Naive B cell (primary cell): Measurements from ENCODE around the gene SCN4A. TPM values are rescaled to one million over a fixed set of nuclear protein-coding genes. Genes with fewer than 3 reads are reported as not detected.

Source experiments
- ATAC-seq, 2 donors: fragments of 150-1000 bp; cut with Tn5 transposase; 2 replicates each; pipeline ENCODE4 v1.10.0; 2021; ENCODE audit warnings: low read depth in 2 of 2, mild to moderate bottlenecking in 2 of 2, moderate library complexity in 2 of 2
- DNase-seq: peaks from one replicate; pipeline ENCODE4 v3.0.0; 2022
- H3K27ac Mint-ChIP-seq, 6 donors: one replicate each; pipeline ENCODE4 v1.8.0; 2020 to 2022; ENCODE audit warnings: mild to moderate bottlenecking in 6 of 6, mixed read lengths in 6 of 6, moderate library complexity in 5 of 6, inconsistent platforms in 2 of 6
- H3K27me3 Mint-ChIP-seq, 3 donors: one replicate each; pipeline ENCODE4 v1.8.0; 2021 to 2022; ENCODE audit warnings: mixed read lengths in 3 of 3, mild to moderate bottlenecking in 1 of 3
- H3K36me3 Mint-ChIP-seq, 2 donors: one replicate each; pipeline ENCODE4 v1.8.0; 2020 to 2022; ENCODE audit warnings: mixed read lengths in 2 of 2, inconsistent platforms in 1 of 2, mild to moderate bottlenecking in 1 of 2
- H3K4me1 Mint-ChIP-seq, 3 donors: one replicate each; pipeline ENCODE4 v1.8.0; 2020 to 2022; ENCODE audit warnings: mixed read lengths in 3 of 3, inconsistent platforms in 1 of 3, mild to moderate bottlenecking in 1 of 3, moderate library complexity in 1 of 3
- H3K4me3 Mint-ChIP-seq, 8 donors: one replicate each; pipeline ENCODE4 v1.8.0; 2020 to 2022; ENCODE audit warnings: mild to moderate bottlenecking in 8 of 8, mixed read lengths in 8 of 8, moderate library complexity in 8 of 8, inconsistent platforms in 2 of 8
- H3K9me3 Mint-ChIP-seq, 7 donors: one replicate each; pipeline ENCODE4 v1.8.0; 2020 to 2022; ENCODE audit warnings: mixed read lengths in 7 of 7, mild to moderate bottlenecking in 5 of 7, inconsistent platforms in 2 of 7, moderate library complexity in 1 of 7
- polyA plus RNA-seq, 6 donors: library from polyadenylated mRNA; unstranded; fragments of 300-500 nt; fragmentation: Illumina TruSeq; gene quantifications; one replicate each; pipeline ENCODE4 v1.2.3, GENCODE V29; 2021; ENCODE audit warnings: low read depth in 6 of 6

The SCN4A gene
- polyA plus RNA-seq, 6 donors from 2014 or later, result 0.89 to 1.4 (median 1.1) TPM; not detected in 1

GRCh38 chr17:63950940-63951907 lies 21.5 kb downstream of the SCN4A start:
- Mint-ChIP-seq H3K27me3 (no peaks in the 10 kb centered on the region), H3K36me3 (no peaks in the 10 kb centered on the region), H3K4me3 (peak overlapping the region in 3 of 8 donors; percentile 35 to 56 (median 37)), H3K4me1 (peaks cover 40 to 76% (median 59%) of the 10 kb centered on the region in 3 donors), H3K9me3 (peaks cover 0 to 1% (median 0%) of the 10 kb centered on the region in 7 donors), H3K27ac (peak overlapping the region in 4 of 6 donors; percentile 11 to 67 (median 16))
- ATAC-seq, result no peak
- peak; percentile 66 for DNase-seq

GRCh38 chr17:63949576-63950250 lies 23.0 kb downstream of the SCN4A start:
- H3K27ac Mint-ChIP-seq, result no peak overlapping the region

GRCh38 chr17:63948521-63948920 lies 24.2 kb downstream of the SCN4A start:
- H3K27ac Mint-ChIP-seq, result peak overlapping the region in 1 of 6 donors; percentile 49

More at GRCh38 chr17:63949576-63950250, 23.0 kb downstream of the SCN4A start:
- DNase-seq (no peak), ATAC-seq (no peak)
- Mint-ChIP-seq H3K27me3 (no peaks in the 10 kb centered on the region), H3K4me1 (peaks cover 42 to 77% (median 61%) of the 10 kb centered on the region in 3 donors), H3K36me3 (no peaks in the 10 kb centered on the region), H3K9me3 (no peaks in the 10 kb centered on the region), H3K4me3 (no peak overlapping the region)

GRCh38 chr17:63947711-63948330 lies 24.9 kb downstream of the SCN4A start:
- ATAC-seq (no peak), DNase-seq (no peak)
- H3K27ac Mint-ChIP-seq, result no peak overlapping the region
- H3K9me3 Mint-ChIP-seq, result no peaks in the 10 kb centered on the region
- peaks cover 43 to 72% (median 66%) of the 10 kb centered on the region in 3 donors for H3K4me1 Mint-ChIP-seq
- no peaks in the 10 kb centered on the region for H3K27me3 Mint-ChIP-seq
- no peaks in the 10 kb centered on the region for H3K36me3 Mint-ChIP-seq
- H3K4me3 Mint-ChIP-seq, result no peak overlapping the region

More at GRCh38 chr17:63948521-63948920, 24.2 kb downstream of the SCN4A start:
- H3K27me3 Mint-ChIP-seq, result no peaks in the 10 kb centered on the region
- no peak for DNase-seq
- no peaks in the 10 kb centered on the region for H3K9me3 Mint-ChIP-seq
- peak overlapping the region in 1 of 8 donors; percentile 12 for H3K4me3 Mint-ChIP-seq
- peaks cover 39 to 72% (median 62%) of the 10 kb centered on the region in 3 donors for H3K4me1 Mint-ChIP-seq
- no peak for ATAC-seq
- H3K36me3 Mint-ChIP-seq, result no peaks in the 10 kb centered on the region

- Mint-ChIP-seq H3K27me3 (no peaks in the 10 kb centered on the region), H3K9me3 (no peaks in the 10 kb centered on the region), H3K4me3 (peak overlapping the region; percentile 65 to 93 (median 90)), H3K27ac (peak overlapping the region; percentile 91 to 98 (median 95)), H3K4me1 (peaks cover 42 to 77% (median 73%) of the 10 kb centered on the region in 3 donors), H3K36me3 (no peaks in the 10 kb centered on the region)
- DNase-seq (peak; percentile 76), ATAC-seq (peak; percentile 75 to 77)
Observed at GRCh38 chr17:63946440-63947363, 26.0 kb downstream of the SCN4A start.

- no peaks in the 10 kb centered on the region for H3K9me3 Mint-ChIP-seq
- peak; percentile 56 for DNase-seq
- H3K27ac Mint-ChIP-seq, result peak overlapping the region; percentile 58 to 98 (median 93)
- H3K36me3 Mint-ChIP-seq, result no peaks in the 10 kb centered on the region
- peak overlapping the region; percentile 65 to 93 (median 90) for H3K4me3 Mint-ChIP-seq
- no peaks in the 10 kb centered on the region for H3K27me3 Mint-ChIP-seq
- peak; percentile 56 to 58 for ATAC-seq
- H3K4me1 Mint-ChIP-seq, result peaks cover 39 to 77% (median 77%) of the 10 kb centered on the region in 3 donors
Observed at GRCh38 chr17:63945784-63946439, 26.8 kb downstream of the SCN4A start.

GRCh38 chr17:63944736-63945499 lies 27.8 kb downstream of the SCN4A start:
- H3K4me1 Mint-ChIP-seq, result peaks cover 36 to 78% (median 74%) of the 10 kb centered on the region in 3 donors
- peak overlapping the region; percentile 52 to 98 (median 93) for H3K27ac Mint-ChIP-seq
- peak overlapping the region; percentile 65 to 93 (median 90) for H3K4me3 Mint-ChIP-seq

GRCh38 chr17:63943745-63944144 lies 29.0 kb downstream of the SCN4A start:
- ATAC-seq (no peak), DNase-seq (no peak)
- Mint-ChIP-seq H3K4me3 (peak overlapping the region in 1 of 8 donors; percentile 71), H3K9me3 (no peaks in the 10 kb centered on the region), H3K27ac (peak overlapping the region in 2 of 6 donors; percentile 40 to 92), H3K27me3 (no peaks in the 10 kb centered on the region), H3K36me3 (no peaks in the 10 kb centered on the region), H3K4me1 (peaks cover 43 to 82% (median 80%) of the 10 kb centered on the region in 3 donors)

More at GRCh38 chr17:63944736-63945499, 27.8 kb downstream of the SCN4A start:
- Mint-ChIP-seq H3K36me3 (no peaks in the 10 kb centered on the region), H3K27me3 (no peaks in the 10 kb centered on the region), H3K9me3 (no peaks in the 10 kb centered on the region)
- DNase-seq (no peak), ATAC-seq (no peak)

GRCh38 chr17:63942309-63942985 lies 30.3 kb downstream of the SCN4A start:
- Mint-ChIP-seq H3K4me1 (peaks cover 54 to 88% (median 83%) of the 10 kb centered on the region in 3 donors), H3K36me3 (no peaks in the 10 kb centered on the region), H3K9me3 (no peaks in the 10 kb centered on the region), H3K27ac (peak overlapping the region in 3 of 6 donors; percentile 29 to 70 (median 39)), H3K4me3 (no peak overlapping the region), H3K27me3 (no peaks in the 10 kb centered on the region)
- DNase-seq (no peak), ATAC-seq (no peak)

GRCh38 chr17:63941751-63942150 lies 31.0 kb downstream of the SCN4A start:
- Mint-ChIP-seq H3K27ac (peak overlapping the region in 3 of 6 donors; percentile 70 to 84 (median 78)), H3K4me1 (peaks cover 58 to 90% (median 83%) of the 10 kb centered on the region in 3 donors), H3K9me3 (no peaks in the 10 kb centered on the region), H3K27me3 (no peaks in the 10 kb centered on the region), H3K4me3 (no peak overlapping the region), H3K36me3 (no peaks in the 10 kb centered on the region)
- ATAC-seq (no peak), DNase-seq (no peak)

GRCh38 chr17:63941162-63941561 lies 31.6 kb downstream of the SCN4A start:
- no peak for ATAC-seq
- H3K27ac Mint-ChIP-seq, result peak overlapping the region in 2 of 6 donors; percentile 84 to 90
- H3K4me1 Mint-ChIP-seq, result peaks cover 54 to 86% (median 85%) of the 10 kb centered on the region in 3 donors
- no peak for DNase-seq
- H3K36me3 Mint-ChIP-seq, result no peaks in the 10 kb centered on the region
- H3K9me3 Mint-ChIP-seq, result peaks cover 0 to 3% (median 0%) of the 10 kb centered on the region in 7 donors
- H3K4me3 Mint-ChIP-seq, result peak overlapping the region in 1 of 8 donors; percentile 77
- H3K27me3 Mint-ChIP-seq, result no peaks in the 10 kb centered on the region
